OCI-LY1 (cell line): ENCODE results near the gene GALNT18.

Experiments used
- CTCF ChIP-seq: fragments of 200-600 bp; sonication (generic), shearing (Covaris generic); IDR thresholded peaks from 2 replicates; pipeline ENCODE4 v1.5.1; 2017; ENCODE audit warnings: mild to moderate bottlenecking, antibody characterized with exemption, low read length, moderate library complexity, mixed read lengths
- EZH2 ChIP-seq: fragments of 200-600 bp; sonication (generic), shearing (Covaris generic); IDR thresholded peaks from 2 replicates; pipeline ENCODE4 v1.8.0; 2017; ENCODE audit warnings: borderline replicate concordance, mixed run types, mild to moderate bottlenecking, antibody characterized with exemption, low read length, moderate library complexity, mixed read lengths

- TF ChIP-seq CTCF (no peak), EZH2 (no peak)
Measured at GRCh38 chr11:11493698-11494097, 128.1 kb downstream of the GALNT18 start.
